ENCODE results near the gene CCDC88C.

The CCDC88C gene

DNA sequence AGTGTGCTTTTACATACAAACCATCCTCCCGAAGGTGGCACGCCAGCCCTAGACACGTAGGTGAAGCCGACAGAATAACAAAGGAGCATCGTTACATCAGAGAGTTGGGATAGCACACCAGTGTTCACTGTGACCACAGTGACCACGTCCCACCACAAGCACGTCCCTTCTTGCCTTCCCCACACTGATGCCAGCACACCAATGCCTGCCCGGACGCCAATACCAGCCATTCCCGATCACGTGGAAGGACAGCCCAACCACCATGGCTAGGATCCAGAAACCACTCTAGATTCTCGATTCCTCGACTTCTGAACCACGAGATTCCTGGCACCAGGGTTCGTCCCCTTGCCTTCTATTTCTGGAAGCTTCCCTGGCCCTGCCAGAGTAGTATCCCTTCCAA, 125.1 kb downstream of the CCDC88C start:
- DNase-seq (ENCODE audit: low spot score): no peak

DNA sequence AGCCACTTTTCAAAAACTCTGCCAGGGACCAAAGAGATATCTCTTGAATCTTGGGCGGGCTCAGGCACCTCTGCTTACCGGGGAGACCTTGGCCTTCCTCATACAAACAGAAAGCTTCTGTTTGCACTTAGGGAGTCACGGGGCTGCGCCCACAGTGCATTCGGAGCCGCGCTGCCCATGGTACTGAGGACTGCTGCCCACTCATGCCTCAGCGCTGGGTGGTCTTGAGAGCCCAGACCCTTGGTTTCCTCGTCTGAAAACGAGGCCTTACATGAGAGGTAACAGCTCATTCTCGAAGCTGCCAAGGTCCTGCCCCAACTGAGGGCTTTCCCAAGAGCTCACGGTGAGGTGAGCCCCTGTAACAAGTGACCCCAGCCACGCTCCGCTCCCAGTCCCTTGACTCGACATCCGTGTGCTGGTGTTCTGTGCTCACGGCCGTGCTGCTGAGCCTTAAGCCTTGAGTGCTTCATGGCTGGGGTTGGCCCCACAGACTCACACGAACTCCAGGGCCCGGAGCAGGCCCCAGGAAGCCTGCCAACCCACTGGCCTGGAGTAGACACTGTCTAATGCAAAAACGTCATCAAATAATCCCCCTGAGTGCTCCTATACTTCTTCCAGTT, 125.7 kb downstream of the CCDC88C start:
- DNase-seq (ENCODE audit: low spot score): no peak

DNA sequence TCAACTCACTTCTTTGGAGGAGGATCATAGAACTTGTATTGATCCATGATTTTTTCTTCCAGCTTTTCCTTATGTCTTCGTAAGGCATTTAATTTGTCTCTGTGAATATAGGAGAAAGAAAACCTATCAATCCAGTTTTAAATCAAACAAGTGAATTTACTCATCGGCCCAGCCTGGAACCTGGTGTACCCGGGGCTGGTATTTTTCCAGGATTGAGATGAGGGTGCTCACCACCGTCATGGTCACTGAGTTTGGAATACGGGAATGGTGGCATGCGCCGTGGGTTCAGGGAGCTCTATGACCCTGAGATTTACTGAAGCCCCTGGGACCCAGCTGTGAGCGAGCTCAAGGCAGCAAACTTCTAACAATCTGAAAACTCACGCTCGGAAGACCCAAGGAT, 126.6 kb downstream of the CCDC88C start:
- DNase-seq (ENCODE audit: low spot score): no peak

DNA sequence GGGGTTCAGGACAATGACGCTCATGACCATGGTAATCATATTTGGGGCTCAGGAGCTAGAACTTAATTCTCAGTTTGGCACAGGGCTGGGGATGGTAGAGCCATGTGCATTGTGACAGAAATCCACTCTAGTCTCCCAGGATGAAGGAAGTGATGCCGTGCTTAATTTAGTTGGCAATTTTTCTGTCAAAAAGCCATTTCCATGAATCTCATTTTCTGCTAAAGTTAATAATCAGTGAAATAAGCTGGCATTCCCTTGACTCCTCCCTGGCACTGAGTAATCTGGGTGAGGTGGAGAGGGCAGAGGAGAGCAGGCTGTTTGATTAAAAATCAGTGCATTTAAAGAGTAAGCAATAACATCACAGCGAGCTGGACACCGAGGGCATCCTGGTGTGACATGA, 128.2 kb downstream of the CCDC88C start:
- no peak for DNase-seq (ENCODE audit: low spot score)

DNA sequence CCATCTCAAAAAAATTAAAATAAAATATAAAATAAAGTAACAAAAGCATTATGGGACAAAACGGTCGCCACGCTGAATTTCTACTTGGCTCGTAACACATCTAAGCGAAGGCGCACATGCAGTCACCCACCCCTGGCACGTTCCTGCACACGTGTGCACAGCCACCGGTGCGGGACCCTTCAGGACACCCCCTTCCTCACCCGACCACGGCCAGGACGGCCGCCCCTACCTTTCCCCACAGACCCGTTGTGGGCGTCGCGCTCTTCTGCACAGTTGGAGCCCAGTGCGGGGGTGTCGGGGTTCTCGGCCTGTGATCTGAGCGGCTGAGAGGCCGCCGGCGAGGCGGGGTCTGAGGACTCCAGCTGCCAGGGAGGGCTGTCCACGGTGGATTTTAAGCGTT, 128.7 kb downstream of the CCDC88C start:
- no peak for DNase-seq (ENCODE audit: low spot score)

DNA sequence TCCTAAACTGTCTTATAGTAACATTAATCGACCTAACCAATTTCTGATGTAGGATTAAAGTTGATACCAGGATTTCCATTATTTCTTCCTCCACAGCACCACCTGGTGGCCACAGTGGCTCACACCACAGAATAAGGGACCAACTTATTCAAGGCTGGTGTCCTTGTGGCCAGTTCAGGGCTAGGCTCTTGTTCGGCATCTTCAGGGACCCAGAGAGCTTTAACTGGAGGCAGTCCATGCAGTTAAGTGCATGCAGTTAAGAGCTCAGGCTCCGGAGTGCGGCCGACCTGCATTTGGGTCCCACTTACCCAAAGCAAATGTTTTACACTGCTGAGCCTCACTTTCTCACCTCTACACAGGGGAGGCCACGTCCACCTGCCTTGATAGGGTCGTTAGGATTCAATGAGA, 131.1 kb downstream of the CCDC88C start:
- peak; percentile 83 for DNase-seq (ENCODE audit: low spot score)

DNA sequence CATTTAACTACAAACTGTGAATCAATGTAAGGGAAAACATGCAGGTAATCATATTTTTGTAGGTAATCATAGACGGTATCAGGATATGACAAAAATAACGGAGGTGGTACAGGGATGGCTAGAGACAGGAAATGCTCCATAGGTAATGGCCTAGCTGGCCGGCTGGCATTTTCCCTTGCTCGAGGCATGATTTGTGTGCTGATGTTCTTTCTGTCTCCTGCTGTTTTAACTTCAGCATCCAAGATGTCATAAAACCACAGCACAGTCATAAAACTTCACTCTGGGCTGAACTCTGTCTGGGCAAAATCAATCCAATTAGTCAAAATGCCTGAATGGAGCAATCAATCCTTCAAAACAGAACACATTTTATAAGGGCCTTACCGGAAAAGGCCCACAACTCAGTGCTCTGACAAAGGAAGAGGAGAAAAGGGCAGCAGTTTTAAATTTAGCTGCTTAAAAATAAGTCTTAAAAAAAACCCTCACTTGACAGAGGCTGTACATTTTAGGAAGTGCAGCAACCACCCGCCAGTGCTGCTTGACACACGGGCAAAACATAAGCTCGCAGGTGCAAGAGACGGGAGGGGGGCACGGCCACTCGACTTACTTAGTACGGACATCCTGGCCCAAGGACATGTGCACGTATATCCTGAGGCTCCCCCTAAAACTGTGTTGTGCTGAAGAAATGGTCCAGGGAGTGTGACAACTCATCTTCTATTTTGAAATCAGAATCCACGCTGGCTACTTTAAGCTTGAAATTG, 132.7 kb downstream of the CCDC88C start:
- DNase-seq (ENCODE audit: low spot score): peak; percentile 21

DNA sequence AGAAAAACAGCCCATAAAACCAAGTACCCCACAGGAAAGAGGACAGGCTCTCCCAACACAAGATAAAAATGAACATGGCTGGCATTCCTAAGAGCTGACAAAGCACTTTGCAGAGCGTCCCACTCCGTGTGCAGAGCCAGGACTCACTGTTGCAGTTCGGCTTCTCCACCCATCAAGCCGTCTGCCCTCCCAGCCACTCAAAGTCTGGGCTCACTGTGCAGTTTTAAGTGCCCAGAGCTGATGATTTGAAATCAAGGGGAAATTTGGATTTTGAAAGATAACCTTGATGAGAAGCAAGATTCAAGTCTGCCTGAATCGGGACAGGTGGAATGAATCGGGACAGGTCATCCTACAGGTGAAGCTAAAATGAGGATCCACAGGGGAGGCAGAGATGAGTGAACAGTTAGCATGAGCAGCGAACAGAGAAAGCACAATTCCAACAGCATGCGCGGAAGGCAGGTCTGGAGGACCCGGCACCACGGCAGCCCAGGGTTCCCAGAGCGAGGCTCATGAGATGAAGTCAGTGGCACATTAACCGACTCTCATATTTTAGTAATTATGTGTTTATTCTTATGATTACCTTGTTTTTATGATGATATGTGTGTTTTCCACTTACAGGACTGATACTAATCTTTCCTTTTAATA, 133.4 kb downstream of the CCDC88C start:
- DNase-seq (ENCODE audit: low spot score): peak; percentile 94

DNA sequence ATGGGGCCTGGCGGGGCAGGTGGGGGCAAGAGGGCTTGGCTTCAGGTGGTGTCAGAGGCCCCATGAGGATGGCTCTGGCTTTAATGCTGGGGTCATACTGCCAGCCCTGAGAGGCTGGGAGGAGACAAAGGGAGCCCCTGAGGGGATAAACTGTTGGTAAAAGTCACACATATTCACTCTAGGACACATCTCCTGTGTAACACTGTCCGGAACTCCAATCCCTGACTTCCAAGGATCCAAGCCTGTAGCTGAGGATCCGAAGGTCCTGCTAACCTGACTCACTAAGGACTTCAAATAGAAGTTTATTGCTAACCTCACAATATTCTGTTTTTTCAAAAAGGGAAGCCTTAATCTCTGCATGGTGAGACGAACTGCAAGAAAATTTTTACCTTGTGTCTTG, 134.0 kb downstream of the CCDC88C start:
- DNase-seq (ENCODE audit: low spot score): peak; percentile 30

DNA sequence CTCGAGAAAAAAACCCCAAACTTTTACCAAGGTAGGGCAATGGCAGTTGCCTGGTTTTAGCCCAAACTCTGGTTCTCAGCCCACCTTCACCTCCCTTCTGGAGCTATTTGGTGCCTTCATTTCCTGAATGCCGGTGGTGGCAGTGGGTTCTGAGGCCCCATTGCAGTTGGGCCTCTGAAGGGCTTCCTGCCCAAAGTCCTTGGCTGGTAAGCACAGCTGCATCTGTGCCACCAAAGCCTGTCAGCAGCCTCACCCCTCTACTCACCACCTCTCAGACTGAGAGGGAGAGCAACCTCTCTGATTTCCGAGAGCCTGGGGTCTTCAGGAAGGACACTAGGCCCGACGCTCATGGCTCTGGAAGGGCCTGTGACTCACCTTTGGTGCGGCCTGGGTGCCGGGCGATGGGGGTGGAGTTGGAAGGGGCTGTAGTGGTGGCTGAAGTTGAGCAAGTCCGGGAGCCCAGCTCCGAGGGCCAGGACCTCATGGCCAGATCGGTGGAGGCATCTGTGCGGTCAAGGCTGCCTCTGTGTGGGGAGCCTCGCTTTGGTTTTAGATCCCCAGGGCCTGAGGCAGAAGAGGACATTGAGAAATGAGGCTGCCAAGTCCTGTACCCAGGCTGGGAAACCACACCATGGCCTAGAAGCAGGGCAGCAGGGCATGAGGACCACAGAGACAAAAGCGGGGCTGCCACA, 134.5 kb downstream of the CCDC88C start:
- no peak for DNase-seq (ENCODE audit: low spot score)

DNA sequence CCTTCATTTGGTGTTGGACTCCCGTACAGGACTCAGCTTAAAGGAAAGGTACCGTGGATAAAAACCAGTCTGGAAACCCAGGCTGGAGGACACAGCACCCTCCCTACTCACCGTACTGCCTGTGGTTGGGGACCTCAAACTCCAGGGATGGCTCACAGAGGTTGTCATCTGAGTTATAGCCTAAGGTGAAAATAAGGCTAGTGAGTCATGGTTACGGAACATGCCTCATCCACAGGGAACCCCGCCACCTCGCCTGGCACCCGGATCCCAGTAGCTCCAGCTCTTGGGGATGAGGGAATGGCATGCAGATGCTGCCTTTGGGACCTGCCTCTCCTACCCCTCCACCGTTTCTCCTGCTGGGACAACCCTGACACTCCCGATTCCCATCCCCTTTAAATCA, 136.3 kb downstream of the CCDC88C start:
- DNase-seq (ENCODE audit: low spot score): peak; percentile 58

DNA sequence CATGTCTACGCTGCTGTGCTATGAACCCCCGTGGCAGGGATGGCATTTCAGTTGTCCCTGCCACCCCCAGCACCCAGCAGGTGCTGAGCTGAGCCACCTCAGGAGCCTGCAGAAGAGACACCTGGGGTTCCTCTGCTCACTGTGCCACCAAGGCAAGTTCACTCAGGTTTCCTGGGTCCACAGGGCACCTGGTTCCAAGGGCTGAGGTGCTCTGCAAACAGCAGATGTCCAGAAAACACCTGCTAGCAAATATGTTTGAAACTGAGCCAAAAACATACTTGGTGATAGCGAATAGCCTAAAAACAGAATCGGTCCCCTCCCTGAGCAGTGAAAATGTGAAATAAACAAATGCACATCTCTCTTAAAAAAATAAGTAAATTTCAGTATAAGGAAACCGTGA, 137.5 kb downstream of the CCDC88C start:
- no peak for DNase-seq (ENCODE audit: low spot score)

DNA sequence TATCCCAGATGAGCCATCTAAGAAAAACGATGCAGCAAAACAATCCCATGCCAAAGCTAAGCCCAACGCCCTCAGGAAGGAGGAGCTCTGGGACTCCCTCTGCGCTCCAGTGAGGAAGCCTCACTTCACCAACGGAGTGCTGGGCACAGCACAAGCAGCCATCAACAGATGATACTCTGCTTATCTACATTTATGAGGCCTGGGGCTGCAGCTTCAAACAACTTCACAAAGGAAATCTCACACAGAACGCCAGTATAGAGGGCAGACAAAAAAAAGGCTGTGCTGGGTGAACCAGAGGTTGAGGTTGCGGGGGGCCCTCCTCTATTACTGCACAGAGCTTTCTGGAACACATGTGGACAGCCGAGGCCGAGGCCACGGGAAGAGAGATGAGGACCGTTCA, 138.3 kb downstream of the CCDC88C start:
- no peak for DNase-seq (ENCODE audit: low spot score)

DNA sequence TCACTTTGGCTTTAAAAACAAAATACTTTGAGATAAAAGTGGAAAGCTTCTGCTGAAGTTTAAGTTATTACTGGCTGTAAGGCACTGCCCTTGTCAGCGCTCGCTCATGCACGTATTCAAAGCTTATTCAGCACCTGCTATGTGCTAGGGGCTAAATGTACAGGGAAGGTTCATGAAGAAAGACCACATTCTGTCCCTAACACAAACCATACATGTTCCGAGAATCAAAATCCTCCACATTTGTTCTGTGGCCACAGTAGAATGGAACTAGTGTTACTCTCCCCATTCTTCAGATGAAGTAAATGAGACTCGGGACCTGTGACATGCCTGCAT, 139.3 kb downstream of the CCDC88C start:
- no peak for DNase-seq (ENCODE audit: low spot score)

DNA sequence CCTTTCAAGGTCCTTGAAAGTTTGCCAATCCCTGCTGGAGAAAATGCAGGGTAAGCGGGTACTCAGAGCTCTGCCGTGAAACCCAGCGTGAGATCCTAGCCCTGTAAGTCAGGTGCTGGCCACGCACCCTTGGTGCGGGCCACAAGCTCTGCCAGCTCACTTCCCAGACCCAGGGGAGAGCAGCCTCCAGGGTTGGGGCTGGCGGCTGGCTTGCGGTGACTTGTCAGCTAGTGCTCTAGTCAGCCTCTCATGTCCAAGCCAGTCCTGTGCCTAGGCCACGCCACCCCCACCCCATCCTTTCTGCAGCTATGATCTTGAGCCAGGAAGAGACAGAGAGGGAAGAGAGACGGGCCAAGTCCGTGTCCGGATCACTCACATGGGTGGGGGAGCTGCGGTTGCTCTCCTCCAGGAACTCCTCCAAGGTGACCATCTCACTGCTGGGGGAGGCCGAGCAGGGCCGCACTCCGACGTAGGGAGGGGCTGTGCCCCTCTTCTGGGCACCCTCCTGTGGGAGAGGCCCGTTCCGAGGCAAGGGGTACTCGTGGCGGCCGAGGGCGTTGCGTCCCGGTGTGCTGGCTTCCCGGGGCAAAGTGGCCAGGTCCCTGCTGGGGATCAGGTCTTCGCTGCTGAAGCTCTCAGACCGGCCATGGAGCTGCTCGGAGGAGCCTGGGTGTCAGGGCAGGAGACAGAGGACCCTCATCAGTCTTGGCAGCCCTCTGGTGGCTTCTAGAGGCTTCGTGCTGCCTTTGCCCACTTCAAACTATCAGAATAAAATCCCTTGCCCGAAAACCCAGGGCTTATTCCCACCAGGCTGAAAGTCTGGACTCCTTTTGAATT, 139.9 kb downstream of the CCDC88C start:
- no peak for DNase-seq (ENCODE audit: low spot score)

DNA sequence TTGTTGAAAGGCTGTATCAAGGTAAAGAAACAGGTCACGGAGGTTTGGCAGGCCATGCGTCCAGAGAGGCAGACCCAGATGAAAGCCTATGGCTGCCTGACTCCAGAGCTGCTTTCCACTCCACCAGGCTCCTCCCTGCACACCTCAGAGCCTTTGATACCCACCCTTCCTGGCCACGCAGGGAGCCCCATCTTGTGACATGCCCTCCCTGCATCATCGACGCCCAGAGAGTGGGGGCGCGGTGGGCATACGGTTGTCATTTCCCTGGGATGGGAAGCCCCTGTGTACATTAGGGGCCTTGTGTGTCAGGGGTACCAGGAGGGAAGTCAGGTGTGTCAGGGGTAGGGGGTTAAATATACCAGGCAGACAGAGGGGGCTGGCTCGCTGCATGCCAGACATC, 142.8 kb downstream of the CCDC88C start:
- no peak for DNase-seq (ENCODE audit: low spot score)

DNA sequence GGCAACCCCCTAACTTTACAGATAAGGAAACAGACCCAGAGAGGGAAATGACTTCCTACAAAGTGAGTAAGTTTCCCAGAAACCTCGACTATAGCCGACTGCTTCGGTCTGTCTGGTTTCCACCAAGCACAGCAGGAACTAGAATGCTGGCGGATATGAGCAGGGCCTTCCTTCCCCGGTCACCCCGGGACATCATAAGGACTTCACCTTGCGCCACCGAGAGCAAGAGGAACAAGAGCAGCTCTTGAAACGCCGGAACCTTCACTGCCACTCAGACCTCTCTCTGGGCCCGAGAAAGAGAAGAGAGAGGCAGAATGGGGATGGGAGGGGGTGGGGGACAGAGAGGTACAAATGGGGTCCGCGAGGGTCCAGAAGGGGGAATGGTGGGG, 143.7 kb downstream of the CCDC88C start:
- DNase-seq (ENCODE audit: low spot score): no peak

DNA sequence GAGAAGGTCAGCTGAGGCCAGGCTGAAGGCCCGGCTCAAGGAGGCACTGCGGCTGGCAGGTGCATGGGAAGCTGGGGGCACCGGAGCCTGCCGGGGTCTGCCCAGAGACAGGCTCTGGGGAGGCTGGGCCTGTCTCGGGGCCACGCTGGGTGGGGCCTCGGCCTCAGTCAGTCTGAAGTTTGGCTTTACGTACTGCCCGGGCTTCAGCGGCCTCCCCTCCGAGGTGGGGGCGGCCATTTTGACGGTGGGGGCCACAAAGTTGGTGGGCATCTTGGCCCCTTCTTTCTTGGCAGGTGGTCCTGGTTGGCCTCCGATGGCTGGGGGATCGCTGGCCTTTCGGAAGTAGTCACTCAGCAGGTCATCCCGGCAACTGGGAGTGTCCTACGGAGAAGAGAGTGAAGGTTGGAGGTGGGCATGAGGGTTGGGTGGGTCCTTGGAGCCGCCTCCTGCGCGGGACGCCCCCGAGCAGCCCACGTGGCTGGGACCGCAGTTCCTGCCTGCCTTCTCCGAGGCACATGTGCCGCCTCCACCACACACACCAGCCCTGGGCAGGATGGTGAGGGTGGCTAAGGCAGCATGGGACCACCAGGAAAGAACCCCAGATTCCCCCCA, 144.2 kb downstream of the CCDC88C start:
- no peak for DNase-seq (ENCODE audit: low spot score)

DNA sequence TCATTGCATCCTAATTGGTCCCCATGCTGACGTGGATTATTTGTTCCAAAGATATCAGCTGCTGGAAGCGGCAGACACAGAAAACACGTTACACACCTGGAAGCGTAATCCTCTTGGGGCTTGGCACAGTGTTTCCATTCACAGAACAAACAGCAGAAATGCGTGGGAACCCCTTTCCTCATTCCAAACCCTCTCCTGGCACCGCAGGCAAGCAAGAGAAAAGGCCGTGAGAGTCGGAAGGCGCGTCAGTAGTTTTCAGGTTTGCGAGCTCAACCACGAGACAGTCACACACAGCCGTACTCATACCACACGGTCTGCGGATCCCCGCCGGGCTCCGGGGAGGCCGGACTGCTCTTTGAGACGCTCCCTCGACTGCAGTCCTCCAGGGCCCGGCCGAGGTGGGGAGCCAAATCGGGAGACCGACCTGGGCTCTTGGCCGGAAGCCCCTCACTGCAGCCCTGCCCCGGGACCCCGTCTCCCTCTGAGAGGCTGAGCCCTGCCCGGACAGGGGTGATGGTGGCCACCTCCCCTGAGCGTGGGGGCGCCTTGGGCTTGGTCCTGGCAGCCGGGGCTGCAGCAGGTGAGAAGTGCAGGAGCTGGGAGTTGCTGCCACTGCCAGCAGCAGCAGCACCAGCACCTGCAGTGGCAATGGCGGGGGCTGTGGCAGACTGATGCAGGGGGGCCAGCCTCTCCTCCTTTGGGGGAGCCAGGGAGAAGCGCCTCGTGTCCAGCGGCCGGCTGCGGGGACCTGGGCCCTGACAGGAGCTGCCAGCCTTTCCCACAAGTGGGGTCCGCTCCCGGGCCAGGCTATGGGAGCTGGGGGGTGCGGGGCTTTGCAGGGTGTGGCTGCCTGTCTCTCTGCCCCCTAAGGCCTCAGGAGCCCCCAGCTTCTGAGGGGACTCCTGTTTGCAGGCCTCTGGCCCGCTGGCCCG, 145.0 kb downstream of the CCDC88C start:
- DNase-seq (ENCODE audit: low spot score): no peak

DNA sequence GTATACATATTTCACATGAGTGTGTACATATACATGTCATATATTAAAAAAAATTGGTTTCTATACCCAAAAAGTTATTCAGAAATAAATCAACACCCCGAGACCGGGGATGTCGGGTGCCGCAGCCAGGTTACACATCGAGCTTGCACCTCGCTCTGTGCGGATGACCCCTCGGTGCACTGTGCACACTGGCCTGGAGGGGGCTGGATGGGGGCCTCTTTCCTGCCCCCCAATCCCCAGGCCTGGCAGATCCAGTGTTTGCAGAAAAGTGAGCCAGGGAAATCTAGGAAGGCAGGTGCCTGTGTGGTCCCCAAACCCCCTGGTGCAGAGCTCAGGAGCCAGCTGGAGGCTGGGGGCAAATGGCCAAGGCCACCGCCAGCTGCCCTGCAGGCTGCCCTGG, 146.0 kb downstream of the CCDC88C start:
- no peak for DNase-seq (ENCODE audit: low spot score)

DNA sequence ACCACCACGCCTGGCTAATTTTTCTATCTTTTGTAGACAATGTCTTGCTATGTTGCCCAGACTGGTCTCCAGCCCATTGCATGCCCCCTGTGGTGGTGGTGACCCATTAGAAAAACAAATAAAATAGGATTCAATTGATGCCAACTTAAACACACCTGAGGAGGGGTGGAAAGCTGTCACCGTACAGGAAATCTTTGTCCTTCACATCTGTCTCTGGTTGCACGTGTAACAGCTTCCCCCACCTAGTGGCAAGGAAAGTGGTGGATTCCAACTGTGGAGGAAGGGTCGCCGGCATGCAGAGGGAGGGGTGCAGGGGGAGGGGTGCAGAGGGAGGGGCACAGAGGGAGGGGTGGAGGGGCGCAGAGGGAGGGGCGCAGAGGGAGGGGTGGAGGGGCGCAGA, 147.0 kb downstream of the CCDC88C start:
- no peak for DNase-seq (ENCODE audit: low spot score)
